GM19328 (cell line): ENCODE measurements around the gene ADCY5.

Experiments used
- ATAC-seq: cut with Tn5 transposase; IDR thresholded peaks from one replicate; pipeline ENCODE4 v1.9.1; 2021; ENCODE audit warnings: mild to moderate bottlenecking, moderate library complexity; ENCODE audit not compliant: unreplicated experiment

The ADCY5 gene

GRCh38 chr3:123311201-123311600 is 137.7 kb downstream of the ADCY5 start:
- ATAC-seq = no peak

GRCh38 chr3:123310741-123311140 is 138.1 kb downstream of the ADCY5 start:
- ATAC-seq = no peak

DNA sequence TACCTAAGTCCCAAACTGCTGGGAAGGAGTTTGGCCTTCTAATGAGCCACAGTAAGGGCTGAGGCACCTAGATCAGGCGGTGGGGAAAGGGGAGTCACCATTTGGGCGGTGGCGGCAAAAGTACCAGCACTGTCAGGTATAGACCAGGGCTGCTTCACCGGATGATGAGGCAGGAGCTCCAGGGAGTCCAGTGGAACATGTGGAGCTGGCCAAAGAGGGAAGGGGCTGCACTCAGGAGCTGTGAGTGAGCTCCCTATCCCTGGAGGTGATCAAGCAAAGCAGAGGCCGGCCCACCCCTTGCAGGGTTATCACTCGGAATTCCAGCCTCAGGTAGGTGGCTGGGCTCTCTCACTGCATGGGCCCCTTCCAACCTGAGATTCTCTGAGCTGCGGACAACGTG is 138.7 kb downstream of the ADCY5 start:
- ATAC-seq = no peak

DNA sequence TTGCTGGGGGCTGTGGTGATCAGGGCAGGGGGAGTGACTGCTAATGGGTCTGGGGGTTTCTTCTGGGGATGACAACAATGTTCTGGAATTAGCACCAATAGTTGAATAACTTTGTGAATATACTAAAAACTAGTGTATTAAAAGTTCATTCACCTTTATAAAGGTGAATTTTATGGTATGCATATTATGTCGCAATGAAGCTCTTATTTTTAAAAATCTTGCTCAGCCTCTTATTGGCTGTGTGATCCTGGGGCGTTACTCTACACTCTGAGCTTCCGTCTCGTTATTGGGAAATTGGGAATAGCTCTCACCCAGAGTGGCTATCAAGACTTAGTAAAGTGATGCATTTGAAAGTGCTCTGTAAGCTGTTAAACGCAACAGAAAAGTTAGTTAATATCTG is 141.8 kb downstream of the ADCY5 start:
- ATAC-seq = no peak

- no peak for ATAC-seq
These were observed 143.7 kb downstream of the ADCY5 start for GRCh38 chr3:123305192-123305591.

DNA sequence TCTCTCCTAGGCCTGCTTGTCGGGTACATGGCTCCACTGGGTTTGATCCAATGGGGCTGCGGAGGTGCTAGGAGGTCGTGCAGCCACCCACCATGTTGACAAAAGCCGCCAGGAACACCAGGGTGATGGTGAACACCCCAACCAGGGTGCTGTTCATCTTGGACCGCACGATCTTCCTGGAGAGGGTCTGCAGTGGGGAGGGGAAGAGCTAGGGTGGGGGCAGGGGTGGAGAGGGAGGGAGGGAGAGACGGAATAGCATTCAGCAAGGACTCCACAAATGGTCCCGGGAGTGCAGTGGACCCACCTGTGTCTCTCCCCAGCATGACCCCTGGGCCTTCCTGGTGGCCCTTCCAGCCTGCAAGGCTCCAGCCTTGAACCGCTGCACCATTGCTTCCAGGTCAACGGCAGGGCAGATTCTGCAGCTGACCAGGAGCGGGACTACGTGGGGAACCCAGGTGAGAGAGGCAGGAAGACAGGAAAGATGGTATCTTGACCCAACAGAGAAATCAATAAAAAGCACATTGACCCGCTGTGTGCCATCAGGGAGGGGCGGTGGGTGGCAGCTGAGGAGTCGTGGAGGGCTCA is 144.8 kb downstream of the ADCY5 start:
- no peak for ATAC-seq

DNA sequence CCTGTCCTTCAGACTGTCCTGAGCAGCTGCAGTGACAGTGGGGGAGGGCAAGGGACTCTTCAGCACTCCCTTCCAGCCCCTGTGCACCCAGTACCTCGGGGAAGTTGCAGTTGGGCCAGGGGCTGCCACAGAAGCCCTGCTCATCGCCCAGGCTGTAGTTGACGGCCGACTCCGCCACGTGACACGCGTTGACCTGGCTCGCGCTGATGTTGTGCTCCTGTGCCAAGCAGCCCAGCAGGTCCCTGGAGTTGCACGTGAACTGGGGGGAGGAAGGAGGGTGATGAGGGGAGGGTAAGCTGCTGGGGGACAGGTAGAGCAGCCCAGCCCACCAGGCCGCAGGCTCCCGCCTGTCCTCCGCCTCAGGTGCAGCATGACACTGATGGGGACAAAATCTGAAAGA is 145.9 kb downstream of the ADCY5 start:
- ATAC-seq = no peak

GRCh38 chr3:123301331-123302184 is 147.3 kb downstream of the ADCY5 start:
- ATAC-seq = no peak

- ATAC-seq = no peak
These were observed 148.3 kb downstream of the ADCY5 start for GRCh38 chr3:123300583-123300982.

DNA sequence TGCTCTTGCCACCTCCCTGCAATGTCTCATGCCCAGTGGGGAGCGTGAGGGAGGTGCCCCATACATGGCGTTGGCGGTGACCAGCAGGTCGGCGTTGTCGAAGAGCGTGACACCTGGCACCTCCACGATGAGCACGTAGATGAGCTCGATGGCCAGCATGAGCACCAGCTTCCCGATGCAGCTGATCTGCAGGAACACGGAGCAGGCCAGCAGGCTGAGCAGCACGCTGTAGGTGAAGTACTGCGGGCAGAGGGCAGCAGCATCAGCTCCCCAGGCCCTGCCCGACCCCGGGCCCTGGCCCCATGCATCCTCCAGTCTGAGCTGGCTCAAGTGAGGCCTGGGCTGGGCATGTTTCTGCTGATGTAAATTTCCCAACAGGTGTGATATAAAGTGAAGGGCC is 148.8 kb downstream of the ADCY5 start:
- ATAC-seq = no peak

DNA sequence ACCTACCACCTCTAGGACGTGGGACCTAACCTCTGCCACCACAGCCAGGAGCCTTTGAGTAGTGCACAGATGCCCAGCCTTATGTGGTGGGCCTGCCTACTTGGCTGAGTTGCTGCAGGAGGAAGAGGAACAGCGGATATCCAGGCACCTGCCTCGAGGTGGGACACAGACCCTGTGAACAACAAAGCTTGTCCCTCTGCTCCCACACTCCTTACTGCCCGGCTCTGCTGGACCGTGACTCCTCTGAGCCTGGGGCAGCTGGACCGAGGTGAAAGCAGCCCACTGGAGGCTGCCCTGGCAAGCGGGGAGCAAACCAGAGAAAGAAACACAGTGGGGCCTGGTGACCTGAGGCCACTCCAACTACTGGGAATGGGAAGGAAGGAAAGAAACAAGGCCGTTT is 149.3 kb downstream of the ADCY5 start:
- no peak for ATAC-seq

GRCh38 chr3:123298903-123299302 is 150.0 kb downstream of the ADCY5 start:
- no peak for ATAC-seq

DNA sequence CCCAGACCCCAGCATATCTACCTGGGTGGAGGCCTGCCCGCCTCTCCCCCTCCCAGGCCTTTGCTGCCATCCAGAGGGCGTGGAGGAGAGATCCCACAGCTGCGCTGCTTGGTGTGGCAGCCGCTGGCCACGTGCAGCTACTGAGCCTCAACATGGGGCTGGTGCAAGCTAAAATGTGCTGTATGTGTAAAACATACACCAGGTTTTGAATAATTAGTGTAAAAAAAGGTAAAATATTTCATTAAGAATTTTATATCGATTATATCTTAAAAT is 151.3 kb downstream of the ADCY5 start:
- ATAC-seq = no peak

DNA sequence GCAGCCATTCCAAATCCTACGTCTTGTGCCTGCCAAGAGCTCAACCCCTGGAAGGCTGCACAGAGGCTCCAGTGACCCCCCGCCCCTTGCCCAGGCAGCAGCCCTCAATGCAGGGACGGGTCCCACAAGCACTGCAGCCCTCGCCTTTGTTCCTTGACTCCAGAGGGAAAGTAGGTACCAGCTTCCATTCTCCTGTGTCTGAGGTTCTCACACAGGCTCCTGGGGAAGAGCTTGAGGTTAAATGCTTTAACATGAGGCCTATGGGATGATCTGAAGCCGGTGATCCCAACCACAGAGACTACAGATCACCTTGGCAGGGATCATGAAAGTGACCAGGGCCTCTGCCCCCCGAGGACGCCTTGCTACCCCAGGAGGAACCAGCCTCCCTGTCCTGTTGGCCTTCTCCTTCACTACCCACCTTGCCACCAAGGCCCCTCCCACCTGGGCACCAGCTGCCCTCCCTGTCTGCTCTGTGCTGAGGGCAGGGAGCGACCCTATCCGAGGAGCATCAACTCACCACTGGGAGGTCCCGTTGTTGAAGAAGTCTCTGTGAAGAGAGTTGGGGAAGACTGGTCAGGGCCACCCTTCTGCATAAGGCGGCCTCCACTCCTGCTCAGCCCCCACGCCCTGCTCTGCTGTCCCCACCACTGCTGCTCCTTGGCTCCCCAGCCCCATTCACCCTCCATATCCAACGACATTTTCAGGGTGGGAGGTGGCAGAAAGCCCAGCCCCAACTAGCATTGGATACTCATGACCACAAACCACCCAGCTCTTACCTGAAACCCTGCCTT is 151.9 kb downstream of the ADCY5 start:
- no peak for ATAC-seq

DNA sequence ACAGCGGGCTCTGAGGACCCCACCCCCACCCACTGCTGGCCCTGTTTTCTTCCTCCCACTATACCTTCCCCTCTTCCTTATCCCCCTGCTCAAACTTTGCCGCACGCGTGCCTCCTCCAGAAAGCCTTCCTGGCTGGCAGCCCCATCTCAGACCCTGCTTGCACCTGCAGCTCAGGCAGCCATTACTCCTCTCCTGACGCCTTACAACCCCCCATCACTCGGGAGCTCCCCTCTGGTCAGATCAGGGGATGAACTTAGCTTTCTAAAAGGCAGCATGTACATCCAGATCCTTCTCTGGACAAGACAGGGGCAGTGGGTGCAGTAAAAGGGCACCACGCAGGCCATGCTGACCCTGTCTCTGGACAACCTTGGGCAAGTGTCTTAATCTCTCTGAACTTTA is 152.6 kb downstream of the ADCY5 start:
- ATAC-seq = no peak

GRCh38 chr3:123295901-123296250 is 153.0 kb downstream of the ADCY5 start:
- no peak for ATAC-seq

GRCh38 chr3:123295171-123295900 is 153.6 kb downstream of the ADCY5 start:
- no peak for ATAC-seq

GRCh38 chr3:123294296-123294938 is 154.5 kb downstream of the ADCY5 start:
- ATAC-seq = no peak

DNA sequence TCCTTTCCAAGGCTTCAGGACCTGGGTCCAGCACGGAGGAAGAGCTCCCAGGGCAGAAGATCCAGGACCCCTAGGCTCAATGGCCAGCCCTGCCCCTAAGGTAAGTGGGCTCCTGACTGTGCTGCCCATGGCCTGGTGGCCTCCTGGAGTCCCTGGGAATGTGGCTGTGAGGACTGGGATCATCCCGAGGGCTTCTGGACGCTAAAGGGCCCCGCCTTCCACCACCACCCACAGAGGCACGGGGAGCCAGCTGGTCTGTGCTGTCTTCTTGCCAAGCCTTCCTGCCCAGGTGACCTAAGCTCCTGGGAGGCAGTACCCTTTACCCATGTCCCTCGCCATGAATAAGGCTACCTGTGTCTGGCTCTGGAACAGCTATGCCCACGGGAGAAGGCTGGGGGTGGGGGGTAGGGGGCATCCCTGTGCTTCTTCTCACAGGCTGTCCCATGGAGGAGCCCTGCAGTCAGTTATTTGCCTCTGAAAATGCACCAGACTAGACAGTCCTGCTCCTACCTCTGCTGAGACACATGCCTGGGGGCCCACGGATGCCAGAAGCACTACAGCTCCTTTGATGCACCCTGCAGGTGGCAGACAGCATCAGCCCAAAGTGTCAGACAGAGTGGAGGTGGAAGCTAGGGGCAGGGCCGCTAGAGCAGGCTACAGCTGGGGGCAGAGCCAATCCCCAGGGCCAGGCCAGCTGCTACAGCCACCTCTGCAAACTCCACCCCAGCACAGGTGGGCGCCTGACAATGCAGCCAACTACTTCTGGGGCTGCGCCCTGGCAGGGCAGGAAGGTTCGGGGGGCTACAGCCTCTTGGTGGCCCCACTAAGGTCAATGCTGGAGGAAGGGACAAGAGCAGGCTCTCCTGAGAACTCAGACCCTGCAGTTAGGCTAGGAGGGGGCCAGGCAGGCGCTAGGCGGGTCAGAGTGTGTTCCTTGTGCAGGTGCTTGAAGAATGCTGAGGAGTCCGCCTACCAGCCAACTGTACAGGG is 156.3 kb downstream of the ADCY5 start:
- ATAC-seq = no peak

GRCh38 chr3:123291404-123291803 is 157.5 kb downstream of the ADCY5 start:
- ATAC-seq = no peak
